Liver (tissue), 9 donors: ENCODE measurements around the gene ELP4. TPM values are rescaled to one million over a fixed set of nuclear protein-coding genes. Genes with fewer than 3 reads are reported as not detected.

Experiments used
- DNase-seq: peaks from one replicate; pipeline ENCODE4 v3.0.0-alpha.2; 2017; ENCODE audit warnings: low spot score
- H3K27ac ChIP-seq, 2 donors: one replicate each; pipeline ENCODE4 v1.7.0; 2013; ENCODE audit warnings: inconsistent platforms in 2 of 2, low read length in 2 of 2, control low read depth in 1 of 2, low read depth in 1 of 2, mild to moderate bottlenecking in 1 of 2
- H3K27me3 ChIP-seq, 4 donors: one replicate each; pipeline versions ENCODE4 v1.6.1 to v1.7.0; 2013; ENCODE audit warnings: low read length in 3 of 4, inconsistent platforms in 1 of 4, mild to moderate bottlenecking in 1 of 4, moderate library complexity in 1 of 4; ENCODE audit not compliant: control insufficient read depth in 4 of 4, insufficient read depth in 4 of 4
- H3K36me3 ChIP-seq, 4 donors: one replicate each; pipeline versions ENCODE4 v1.6.1 to v1.7.0; 2013; ENCODE audit warnings: low read length in 3 of 4, mild to moderate bottlenecking in 3 of 4, low read depth in 1 of 4, moderate library complexity in 1 of 4; ENCODE audit not compliant: control insufficient read depth in 4 of 4, insufficient read depth in 3 of 4
- H3K4me1 ChIP-seq, 4 donors: one replicate each; pipeline versions ENCODE4 v1.6.1 to v1.7.0; 2013; ENCODE audit warnings: low read length in 3 of 4, mild to moderate bottlenecking in 3 of 4, moderate library complexity in 1 of 4; ENCODE audit not compliant: control insufficient read depth in 4 of 4, insufficient read depth in 4 of 4
- H3K4me3 ChIP-seq, 3 donors: one replicate each; pipeline versions ENCODE4 v1.6.1 to v1.7.0; 2013; ENCODE audit warnings: low read length in 3 of 3, control low read depth in 1 of 3, low read depth in 1 of 3, mild to moderate bottlenecking in 1 of 3
- H3K9ac ChIP-seq, 2 donors: one replicate each; pipeline ENCODE4 v1.7.0; 2013; ENCODE audit warnings: low read length in 2 of 2, mild to moderate bottlenecking in 2 of 2, moderate library complexity in 2 of 2, control low read depth in 1 of 2, low read depth in 1 of 2
- H3K9me3 ChIP-seq, 4 donors: one replicate each; pipeline versions ENCODE4 v1.6.1 to v1.7.0; 2013; ENCODE audit warnings: low read length in 3 of 4; ENCODE audit not compliant: control insufficient read depth in 4 of 4
- EGR1 ChIP-seq, 2 donors: IDR thresholded peaks; 2 replicates each; pipeline ENCODE4 v1.6.1; 2016 to 2018; ENCODE audit warnings: antibody characterized with exemption in 2 of 2, low read depth in 2 of 2
- FOXA1 ChIP-seq: IDR thresholded peaks from 2 replicates; pipeline ENCODE4 v1.6.1; 2016; ENCODE audit warnings: antibody characterized with exemption
- FOXA2 ChIP-seq: IDR thresholded peaks from 2 replicates; pipeline ENCODE4 v1.6.1; 2016; ENCODE audit warnings: antibody characterized with exemption
- GABPA ChIP-seq, 2 donors: IDR thresholded peaks in 1 of 2; conservative IDR thresholded peaks in 1 of 2; 2 replicates each; pipeline ENCODE4 v1.6.1; 2016; ENCODE audit warnings: antibody characterized with exemption in 2 of 2, mild to moderate bottlenecking in 1 of 2, moderate library complexity in 1 of 2
- HNF4A ChIP-seq, 2 donors: conservative IDR thresholded peaks; 2 replicates each; pipeline ENCODE4 v1.6.1; 2016; ENCODE audit warnings: antibody characterized with exemption in 2 of 2, mild to moderate bottlenecking in 2 of 2
- HNF4G ChIP-seq: IDR thresholded peaks from 2 replicates; pipeline ENCODE4 v1.6.1; 2016; ENCODE audit warnings: antibody characterized with exemption
- JUND ChIP-seq, 2 donors: IDR thresholded peaks; 2 replicates each; pipeline ENCODE4 v1.6.1; 2016; ENCODE audit warnings: antibody characterized with exemption in 2 of 2
- NR2F2 ChIP-seq: IDR thresholded peaks from 2 replicates; pipeline ENCODE4 v1.6.1; 2016; ENCODE audit warnings: antibody characterized with exemption
- RAD21 ChIP-seq, 2 donors: IDR thresholded peaks; 2 replicates each; pipeline ENCODE4 v1.6.1; 2016; ENCODE audit warnings: antibody characterized with exemption in 2 of 2, mild to moderate bottlenecking in 2 of 2
- RXRA ChIP-seq, 2 donors: IDR thresholded peaks; 2 replicates each; pipeline ENCODE4 v1.6.1; 2017 to 2018; ENCODE audit warnings: antibody characterized with exemption in 2 of 2, mild to moderate bottlenecking in 1 of 2
- SP1 ChIP-seq: IDR thresholded peaks from 2 replicates; pipeline ENCODE4 v1.6.1; 2018; ENCODE audit warnings: antibody characterized with exemption, mild to moderate bottlenecking
- TAF1 ChIP-seq: conservative IDR thresholded peaks from 2 replicates; pipeline ENCODE4 v1.6.1; 2016; ENCODE audit warnings: antibody characterized with exemption, mild to moderate bottlenecking
- YY1 ChIP-seq: IDR thresholded peaks from 2 replicates; pipeline ENCODE4 v1.6.1; 2016; ENCODE audit warnings: antibody characterized with exemption, mild to moderate bottlenecking
- WGBS: extraction: QIAGEN DNeasy Blood & Tissue Kit; methylation state at CpG from one replicate; pipeline ENCODE4 v1.1.7; 2013; 5-methylcytosine and 5-hydroxymethylcytosine counted together
- polyA plus RNA-seq, 2 donors: library from polyadenylated mRNA; stranded (reverse) in 1 of 2; unstranded in 1 of 2; fragments of 200-250 nt in 1 of 2; fragments of >200 nt in 1 of 2; fragmentation: Nextera tagmentation in 1 of 2; extraction: Ambion mirVana in 1 of 2; gene quantifications; one replicate each; pipeline versions ENCODE4 v1.2.1 to v1.2.3, GENCODE V29; 2013 to 2015
- total RNA-seq, 2 donors: library from RNA; depleted of rRNA; stranded (reverse); fragments of >200 nt; gene quantifications; one replicate each; pipeline ENCODE4 v1.2.3, GENCODE V29; 2014
- TF ChIP-seq, protein P1 (sequence below): fragments of 150-350 bp; IDR thresholded peaks from 2 replicates; pipeline ENCODE4 v1.5.1; 2017; ENCODE audit warnings: improper control_type of control experiment, low read depth, low read length; ENCODE audit not compliant: missing input control
- TF ChIP-seq, protein P2 (sequence below): IDR thresholded peaks from 2 replicates; pipeline ENCODE4 v1.6.1; 2016; ENCODE audit warnings: antibody characterized with exemption, mild to moderate bottlenecking
- TF ChIP-seq, protein P3 (sequence below): IDR thresholded peaks from 2 replicates; pipeline ENCODE4 v1.6.1; 2016; ENCODE audit warnings: antibody characterized with exemption
- TF ChIP-seq, protein P4 (sequence below): IDR thresholded peaks from 2 replicates; pipeline ENCODE4 v1.6.1; 2016; ENCODE audit warnings: antibody characterized with exemption
- TF ChIP-seq, protein P5 (sequence below): IDR thresholded peaks from 2 replicates; pipeline ENCODE4 v1.6.1; 2016; ENCODE audit warnings: antibody characterized with exemption
- donor health status: healthy.
- donor health status: healthy.
- donor health status: healthy.
- donor health status: healthy.
- donor health status: healthy.

Gene ELP4
- total and polyA plus RNA-seq, 4 donors: 6.0 to 18.8 (median 12.5) TPM

DNA sequence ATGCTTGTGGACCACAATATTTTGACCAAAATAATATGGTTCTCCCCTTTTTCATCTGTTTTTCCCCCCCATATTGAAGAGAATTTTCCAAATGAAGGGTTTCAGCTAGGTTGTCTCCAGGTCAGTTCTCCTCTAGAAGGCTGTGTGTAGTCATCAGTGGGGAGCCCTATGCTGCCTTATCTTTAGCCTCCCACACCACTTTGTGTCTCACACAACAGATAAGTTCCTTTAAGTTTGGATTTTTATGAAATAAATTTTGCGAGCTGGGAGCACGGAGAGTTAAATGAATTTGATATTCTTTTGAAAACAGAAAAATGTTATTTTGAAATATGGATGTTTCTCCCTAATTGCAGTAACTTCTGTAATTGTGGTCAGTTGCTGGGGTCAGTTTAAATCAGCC is 272.7 kb downstream of the ELP4 start:
- no peaks in the 10 kb centered on the region for H3K27me3 ChIP-seq
- no peak for DNase-seq
- WGBS: 96% methylated on average over 2 of the region's 2 CpGs
- H3K36me3 ChIP-seq: peaks cover 0 to 2% (median 0%) of the 10 kb centered on the region in 4 donors
- peaks cover 0 to 2% (median 0%) of the 10 kb centered on the region in 4 donors for H3K9me3 ChIP-seq
- TF ChIP-seq SP1 (no peak), GABPA (IDR thresholded peaks at IDR 0.05 in 1 of 2, conservative IDR thresholded peaks at IDR 0.05 in 1 of 2) (no peak), RAD21 (IDR thresholded peaks at IDR 0.05) (no peak), FOXA2 (no peak), HNF4G (no peak), JUND (IDR thresholded peaks at IDR 0.05) (no peak), NR2F2 (no peak), EGR1 (IDR thresholded peaks at IDR 0.05; ENCODE audit: low read depth in 2 of 2) (no peak), YY1 (no peak), TAF1 (no peak), RXRA (IDR thresholded peaks at IDR 0.05) (no peak), HNF4A (conservative IDR thresholded peaks at IDR 0.05) (no peak), FOXA1 (no peak)
- TF ChIP-seq, protein P1, sequence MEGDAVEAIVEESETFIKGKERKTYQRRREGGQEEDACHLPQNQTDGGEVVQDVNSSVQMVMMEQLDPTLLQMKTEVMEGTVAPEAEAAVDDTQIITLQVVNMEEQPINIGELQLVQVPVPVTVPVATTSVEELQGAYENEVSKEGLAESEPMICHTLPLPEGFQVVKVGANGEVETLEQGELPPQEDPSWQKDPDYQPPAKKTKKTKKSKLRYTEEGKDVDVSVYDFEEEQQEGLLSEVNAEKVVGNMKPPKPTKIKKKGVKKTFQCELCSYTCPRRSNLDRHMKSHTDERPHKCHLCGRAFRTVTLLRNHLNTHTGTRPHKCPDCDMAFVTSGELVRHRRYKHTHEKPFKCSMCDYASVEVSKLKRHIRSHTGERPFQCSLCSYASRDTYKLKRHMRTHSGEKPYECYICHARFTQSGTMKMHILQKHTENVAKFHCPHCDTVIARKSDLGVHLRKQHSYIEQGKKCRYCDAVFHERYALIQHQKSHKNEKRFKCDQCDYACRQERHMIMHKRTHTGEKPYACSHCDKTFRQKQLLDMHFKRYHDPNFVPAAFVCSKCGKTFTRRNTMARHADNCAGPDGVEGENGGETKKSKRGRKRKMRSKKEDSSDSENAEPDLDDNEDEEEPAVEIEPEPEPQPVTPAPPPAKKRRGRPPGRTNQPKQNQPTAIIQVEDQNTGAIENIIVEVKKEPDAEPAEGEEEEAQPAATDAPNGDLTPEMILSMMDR: no peak
- TF ChIP-seq, protein P2, sequence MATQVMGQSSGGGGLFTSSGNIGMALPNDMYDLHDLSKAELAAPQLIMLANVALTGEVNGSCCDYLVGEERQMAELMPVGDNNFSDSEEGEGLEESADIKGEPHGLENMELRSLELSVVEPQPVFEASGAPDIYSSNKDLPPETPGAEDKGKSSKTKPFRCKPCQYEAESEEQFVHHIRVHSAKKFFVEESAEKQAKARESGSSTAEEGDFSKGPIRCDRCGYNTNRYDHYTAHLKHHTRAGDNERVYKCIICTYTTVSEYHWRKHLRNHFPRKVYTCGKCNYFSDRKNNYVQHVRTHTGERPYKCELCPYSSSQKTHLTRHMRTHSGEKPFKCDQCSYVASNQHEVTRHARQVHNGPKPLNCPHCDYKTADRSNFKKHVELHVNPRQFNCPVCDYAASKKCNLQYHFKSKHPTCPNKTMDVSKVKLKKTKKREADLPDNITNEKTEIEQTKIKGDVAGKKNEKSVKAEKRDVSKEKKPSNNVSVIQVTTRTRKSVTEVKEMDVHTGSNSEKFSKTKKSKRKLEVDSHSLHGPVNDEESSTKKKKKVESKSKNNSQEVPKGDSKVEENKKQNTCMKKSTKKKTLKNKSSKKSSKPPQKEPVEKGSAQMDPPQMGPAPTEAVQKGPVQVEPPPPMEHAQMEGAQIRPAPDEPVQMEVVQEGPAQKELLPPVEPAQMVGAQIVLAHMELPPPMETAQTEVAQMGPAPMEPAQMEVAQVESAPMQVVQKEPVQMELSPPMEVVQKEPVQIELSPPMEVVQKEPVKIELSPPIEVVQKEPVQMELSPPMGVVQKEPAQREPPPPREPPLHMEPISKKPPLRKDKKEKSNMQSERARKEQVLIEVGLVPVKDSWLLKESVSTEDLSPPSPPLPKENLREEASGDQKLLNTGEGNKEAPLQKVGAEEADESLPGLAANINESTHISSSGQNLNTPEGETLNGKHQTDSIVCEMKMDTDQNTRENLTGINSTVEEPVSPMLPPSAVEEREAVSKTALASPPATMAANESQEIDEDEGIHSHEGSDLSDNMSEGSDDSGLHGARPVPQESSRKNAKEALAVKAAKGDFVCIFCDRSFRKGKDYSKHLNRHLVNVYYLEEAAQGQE: no peak
- TF ChIP-seq, protein P3, sequence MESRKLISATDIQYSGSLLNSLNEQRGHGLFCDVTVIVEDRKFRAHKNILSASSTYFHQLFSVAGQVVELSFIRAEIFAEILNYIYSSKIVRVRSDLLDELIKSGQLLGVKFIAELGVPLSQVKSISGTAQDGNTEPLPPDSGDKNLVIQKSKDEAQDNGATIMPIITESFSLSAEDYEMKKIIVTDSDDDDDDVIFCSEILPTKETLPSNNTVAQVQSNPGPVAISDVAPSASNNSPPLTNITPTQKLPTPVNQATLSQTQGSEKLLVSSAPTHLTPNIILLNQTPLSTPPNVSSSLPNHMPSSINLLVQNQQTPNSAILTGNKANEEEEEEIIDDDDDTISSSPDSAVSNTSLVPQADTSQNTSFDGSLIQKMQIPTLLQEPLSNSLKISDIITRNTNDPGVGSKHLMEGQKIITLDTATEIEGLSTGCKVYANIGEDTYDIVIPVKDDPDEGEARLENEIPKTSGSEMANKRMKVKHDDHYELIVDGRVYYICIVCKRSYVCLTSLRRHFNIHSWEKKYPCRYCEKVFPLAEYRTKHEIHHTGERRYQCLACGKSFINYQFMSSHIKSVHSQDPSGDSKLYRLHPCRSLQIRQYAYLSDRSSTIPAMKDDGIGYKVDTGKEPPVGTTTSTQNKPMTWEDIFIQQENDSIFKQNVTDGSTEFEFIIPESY: no peak
- TF ChIP-seq, protein P4, sequence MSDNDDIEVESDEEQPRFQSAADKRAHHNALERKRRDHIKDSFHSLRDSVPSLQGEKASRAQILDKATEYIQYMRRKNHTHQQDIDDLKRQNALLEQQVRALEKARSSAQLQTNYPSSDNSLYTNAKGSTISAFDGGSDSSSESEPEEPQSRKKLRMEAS: no peak
- no peak overlapping the region for H3K4me3 ChIP-seq
- no peaks in the 10 kb centered on the region for H3K4me1 ChIP-seq
- H3K27ac ChIP-seq: no peak overlapping the region
- H3K9ac ChIP-seq: no peak overlapping the region

DNA sequence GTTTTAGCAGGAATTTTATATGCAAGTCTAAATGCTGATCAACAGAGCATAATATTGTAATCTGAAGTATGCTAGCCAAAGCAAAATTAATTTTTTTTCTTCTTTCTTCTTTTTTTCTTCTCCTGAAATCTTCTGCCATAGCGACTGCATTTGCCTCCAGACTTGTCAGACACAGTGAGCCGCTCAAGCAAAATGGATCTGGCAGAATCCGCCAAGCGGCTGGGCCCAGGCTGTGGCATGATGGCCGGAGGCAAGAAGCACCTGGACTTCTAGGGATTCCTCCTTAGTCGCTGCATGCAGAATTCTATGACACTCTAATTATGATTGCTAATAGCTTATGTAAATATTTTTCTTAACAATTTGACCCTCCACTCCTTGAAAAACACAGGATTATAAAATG is 273.7 kb downstream of the ELP4 start:
- H3K4me1 ChIP-seq: no peaks in the 10 kb centered on the region
- no peaks in the 10 kb centered on the region for H3K27me3 ChIP-seq
- TF ChIP-seq HNF4A (conservative IDR thresholded peaks at IDR 0.05) (no peak), GABPA (IDR thresholded peaks at IDR 0.05 in 1 of 2, conservative IDR thresholded peaks at IDR 0.05 in 1 of 2) (no peak), RXRA (IDR thresholded peaks at IDR 0.05) (no peak), TAF1 (no peak), JUND (IDR thresholded peaks at IDR 0.05) (no peak), FOXA1 (no peak), RAD21 (IDR thresholded peaks at IDR 0.05) (no peak)
- TF ChIP-seq, protein P5, sequence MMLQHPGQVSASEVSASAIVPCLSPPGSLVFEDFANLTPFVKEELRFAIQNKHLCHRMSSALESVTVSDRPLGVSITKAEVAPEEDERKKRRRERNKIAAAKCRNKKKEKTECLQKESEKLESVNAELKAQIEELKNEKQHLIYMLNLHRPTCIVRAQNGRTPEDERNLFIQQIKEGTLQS: no peak
- H3K9me3 ChIP-seq: no peaks in the 10 kb centered on the region
- H3K36me3 ChIP-seq: no peaks in the 10 kb centered on the region
- DNase-seq: no peak
- no peak overlapping the region for H3K4me3 ChIP-seq
- WGBS: 97% methylated on average over 6 of the region's 6 CpGs
- no peak overlapping the region for H3K27ac ChIP-seq
- H3K9ac ChIP-seq: no peak overlapping the region
